Stimulated activated naive CD8-positive, alpha-beta T cell treated with anti-CD3 and anti-CD28 coated beads, Interleukin-15, amount 100 ng/mL, for 72 hours (primary cell): ENCODE results near the gene UQCR11.

ENCODE experiments used
- ATAC-seq: fragments of 150-1000 bp; cut with Tn5 transposase; 2 replicates; pipeline ENCODE4 v1.10.0; 2021; ENCODE audit warnings: mild to moderate bottlenecking, moderate library complexity
- DNase-seq, 2 donors: peaks; one replicate each; pipeline ENCODE4 v3.0.0; 2021 to 2022
- H3K27ac Mint-ChIP-seq, 2 donors: one replicate each; pipeline ENCODE4 v1.8.0; 2022; ENCODE audit warnings: mild to moderate bottlenecking in 2 of 2, mixed read lengths in 2 of 2, moderate library complexity in 2 of 2
- H3K27me3 Mint-ChIP-seq: one replicate; pipeline ENCODE4 v1.8.0; 2022; ENCODE audit warnings: mixed read lengths
- H3K4me1 Mint-ChIP-seq: one replicate; pipeline ENCODE4 v1.8.0; 2022; ENCODE audit warnings: mild to moderate bottlenecking, mixed read lengths
- H3K4me3 Mint-ChIP-seq, 2 donors: one replicate each; pipeline ENCODE4 v1.8.0; 2022; ENCODE audit warnings: mild to moderate bottlenecking in 2 of 2, mixed read lengths in 2 of 2, moderate library complexity in 1 of 2
- H3K9me3 Mint-ChIP-seq, 2 donors: one replicate each; pipeline ENCODE4 v1.8.0; 2022; ENCODE audit warnings: mixed read lengths in 2 of 2

The UQCR11 gene

GRCh38 chr19:1605236-1606137 is at the start of gene UQCR11:
Gene UQCR11 (minus strand): TSS chr19:1605462. CDS start chr19:1605409, 53 bp downstream.
- H3K4me1 Mint-ChIP-seq = peaks cover 68% of the 10 kb centered on the region
- H3K4me3 Mint-ChIP-seq = peak within 1 kb of the TSS; percentile 95 to 96
- H3K27me3 Mint-ChIP-seq = no peaks in the 10 kb centered on the region
- peak within 1 kb of the TSS; percentile 98 to 99 for H3K27ac Mint-ChIP-seq
- no peaks in the 10 kb centered on the region for H3K9me3 Mint-ChIP-seq
- DNase-seq (peak; percentile 91 to 95), ATAC-seq (peak; percentile 93)

DNA sequence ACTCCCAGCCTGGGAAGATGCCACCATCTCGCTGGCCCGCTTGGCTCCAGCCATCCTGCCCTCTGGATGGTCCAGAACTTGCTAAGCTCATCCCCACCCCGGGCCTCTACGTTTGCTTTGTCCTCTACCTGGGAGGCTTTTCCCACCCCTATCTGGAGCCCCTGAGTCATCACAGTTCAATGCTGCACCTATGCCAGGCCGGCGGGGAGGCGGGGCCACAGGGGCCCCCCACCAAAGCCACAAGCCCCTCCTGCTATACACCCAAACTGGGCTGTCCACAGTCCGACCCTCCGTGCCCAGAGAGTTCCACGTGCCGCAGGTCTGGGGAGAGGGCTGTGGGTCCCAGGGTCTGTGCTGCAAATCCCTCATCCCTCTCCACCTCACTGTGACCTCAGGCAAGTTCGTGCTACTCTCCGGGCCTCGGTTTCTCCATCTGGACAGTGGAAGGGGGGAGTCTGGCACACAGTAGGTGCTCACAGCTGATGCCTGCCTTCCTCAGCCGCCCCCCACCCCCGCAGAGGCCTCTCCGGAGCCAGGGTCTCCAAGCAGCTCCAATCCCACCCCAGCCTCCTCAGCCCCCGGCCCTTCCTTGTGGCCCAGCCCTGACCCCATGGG is 49.0 kb upstream of the UQCR11 start:
- no peaks in the 10 kb centered on the region for H3K9me3 Mint-ChIP-seq
- DNase-seq = no peak
- H3K27me3 Mint-ChIP-seq = peaks cover 5% of the 10 kb centered on the region
- peak overlapping the region in 1 of 2 donors; percentile 74 for H3K27ac Mint-ChIP-seq
- peaks cover 32% of the 10 kb centered on the region for H3K4me1 Mint-ChIP-seq
- peak overlapping the region; percentile 55 to 64 for H3K4me3 Mint-ChIP-seq
- no peak for ATAC-seq

DNA sequence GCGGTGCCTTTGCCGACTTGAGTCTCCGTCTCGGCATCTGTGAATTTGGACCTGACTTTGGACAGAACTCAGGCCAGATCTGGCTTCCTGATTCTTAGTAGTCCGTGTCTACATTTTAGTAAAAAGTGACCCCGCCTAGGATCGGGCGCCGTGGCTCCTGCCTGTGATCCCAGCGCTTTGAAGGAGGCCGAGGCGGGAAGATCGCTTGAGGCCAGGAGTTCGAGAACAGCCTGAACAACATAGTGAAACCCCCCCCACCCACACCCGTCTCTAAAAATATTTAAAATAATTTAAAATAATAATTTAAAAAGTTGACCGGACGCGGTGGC is 48.0 kb upstream of the UQCR11 start:
- ATAC-seq (no peak), DNase-seq (no peak)
- Mint-ChIP-seq H3K4me3 (peak overlapping the region; percentile 79 to 85), H3K27me3 (peaks cover 5% of the 10 kb centered on the region), H3K27ac (peak overlapping the region; percentile 88 to 98), H3K4me1 (peaks cover 39% of the 10 kb centered on the region), H3K9me3 (no peaks in the 10 kb centered on the region)

DNA sequence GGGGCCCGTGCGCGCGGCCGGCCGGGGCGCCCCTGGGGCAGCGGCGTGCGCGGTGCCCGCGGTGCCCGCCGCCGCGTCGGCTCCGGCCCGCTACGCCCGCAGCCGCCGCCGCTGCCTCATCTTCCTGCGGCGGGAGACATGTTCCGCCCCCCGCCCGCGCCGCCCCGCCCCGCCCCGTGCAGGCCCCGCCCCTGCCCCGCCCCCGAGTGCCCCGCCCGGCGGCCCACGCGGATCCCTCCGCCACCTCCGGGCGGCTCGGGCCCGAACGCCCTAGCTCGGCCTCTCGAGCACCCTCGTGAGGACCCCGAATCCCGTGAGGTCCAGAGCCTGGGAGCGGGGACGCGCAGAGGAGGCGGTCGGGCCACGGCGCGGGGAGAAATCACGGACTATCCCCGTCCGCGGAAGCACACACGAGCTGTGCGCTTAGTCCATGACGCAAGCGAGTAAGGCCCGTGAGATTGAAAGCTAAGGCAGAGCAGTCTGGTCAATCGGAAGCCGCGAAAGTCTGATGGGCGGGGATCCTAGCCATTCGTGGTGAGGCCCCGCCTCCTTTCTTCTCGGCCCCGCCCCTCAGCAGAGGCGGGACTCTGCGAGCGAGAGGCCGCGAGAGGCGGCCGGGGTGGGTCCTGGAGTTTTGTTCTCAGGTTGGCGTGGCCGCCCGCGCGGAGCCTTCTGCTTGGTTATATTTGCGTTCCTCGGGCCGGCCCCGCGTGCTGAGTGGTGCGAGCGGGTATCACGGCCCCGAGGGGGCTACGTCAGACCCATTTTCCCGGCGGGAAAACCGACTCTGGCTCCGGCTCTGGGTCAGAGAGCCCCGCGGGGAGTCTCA is 47.4 kb upstream of the UQCR11 start, which contains the start of gene TCF3:
Gene TCF3, minus strand, starts transcription at position 145 of the 829 bp plus-strand sequence. CDS start 2,367 bp downstream, outside the sequence.
- ATAC-seq (peak; percentile 88), DNase-seq (peak; percentile 99)
- Mint-ChIP-seq H3K27ac (peak within 1 kb of the TSS; percentile 96 to 98), H3K27me3 (peaks cover 5% of the 10 kb centered on the region), H3K9me3 (no peaks in the 10 kb centered on the region), H3K4me3 (peak within 1 kb of the TSS; percentile 94 to 97), H3K4me1 (peaks cover 44% of the 10 kb centered on the region)

DNA sequence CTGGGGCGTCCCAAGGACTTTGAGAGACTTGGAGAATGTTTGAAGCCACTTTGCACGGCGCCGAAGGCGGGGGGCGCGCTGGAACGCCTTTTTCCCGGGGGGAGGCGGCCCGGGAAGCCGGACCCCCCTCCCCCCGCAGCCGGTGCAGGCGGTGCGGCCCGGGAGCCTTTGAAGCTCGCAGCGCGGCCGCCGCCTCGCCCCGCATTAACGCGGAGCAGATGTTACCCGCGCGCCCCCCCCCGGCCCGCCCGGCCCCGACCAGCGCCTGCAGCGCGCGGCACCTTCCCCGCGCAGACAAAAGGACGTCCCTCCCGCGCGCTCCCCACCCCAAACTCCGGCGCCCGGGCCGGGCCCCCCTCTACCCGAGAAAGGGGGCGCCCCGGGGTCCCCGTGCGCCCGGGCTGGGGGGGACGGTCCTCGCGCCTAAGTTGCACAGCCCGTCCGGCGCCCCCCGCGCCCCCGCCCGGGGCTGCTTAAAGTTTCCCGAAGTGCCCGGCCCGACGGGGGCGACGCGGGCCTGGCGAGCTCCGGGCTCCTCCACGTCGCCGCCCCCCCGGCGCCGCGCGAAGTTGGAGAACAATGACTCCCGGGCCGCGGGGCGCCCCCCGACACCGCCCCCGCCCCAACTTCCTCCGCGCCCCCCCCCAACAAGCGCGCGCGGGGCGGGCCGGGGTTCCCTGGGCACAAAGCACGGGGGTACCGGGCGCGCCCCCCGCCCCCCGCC is 46.5 kb upstream of the UQCR11 start:
- ATAC-seq = peak; percentile 7

GRCh38 chr19:1650650-1651567 is 45.6 kb upstream of the UQCR11 start:
- peak overlapping the region; percentile 96 to 98 for H3K27ac Mint-ChIP-seq
- ATAC-seq (peak; percentile 7), DNase-seq (peak; percentile 74 to 76)
- peaks cover 44% of the 10 kb centered on the region for H3K4me1 Mint-ChIP-seq
- peak overlapping the region; percentile 94 to 97 for H3K4me3 Mint-ChIP-seq
- H3K9me3 Mint-ChIP-seq = no peaks in the 10 kb centered on the region
- no peaks in the 10 kb centered on the region for H3K27me3 Mint-ChIP-seq

More for the DNA sequence above, 46.5 kb upstream of the UQCR11 start:
- H3K9me3 Mint-ChIP-seq = no peaks in the 10 kb centered on the region
- H3K4me3 Mint-ChIP-seq = peak overlapping the region; percentile 94 to 97
- H3K4me1 Mint-ChIP-seq = peaks cover 44% of the 10 kb centered on the region
- peaks cover 2% of the 10 kb centered on the region for H3K27me3 Mint-ChIP-seq
- peak; percentile 52 to 63 for DNase-seq
- peak overlapping the region; percentile 96 to 98 for H3K27ac Mint-ChIP-seq

DNA sequence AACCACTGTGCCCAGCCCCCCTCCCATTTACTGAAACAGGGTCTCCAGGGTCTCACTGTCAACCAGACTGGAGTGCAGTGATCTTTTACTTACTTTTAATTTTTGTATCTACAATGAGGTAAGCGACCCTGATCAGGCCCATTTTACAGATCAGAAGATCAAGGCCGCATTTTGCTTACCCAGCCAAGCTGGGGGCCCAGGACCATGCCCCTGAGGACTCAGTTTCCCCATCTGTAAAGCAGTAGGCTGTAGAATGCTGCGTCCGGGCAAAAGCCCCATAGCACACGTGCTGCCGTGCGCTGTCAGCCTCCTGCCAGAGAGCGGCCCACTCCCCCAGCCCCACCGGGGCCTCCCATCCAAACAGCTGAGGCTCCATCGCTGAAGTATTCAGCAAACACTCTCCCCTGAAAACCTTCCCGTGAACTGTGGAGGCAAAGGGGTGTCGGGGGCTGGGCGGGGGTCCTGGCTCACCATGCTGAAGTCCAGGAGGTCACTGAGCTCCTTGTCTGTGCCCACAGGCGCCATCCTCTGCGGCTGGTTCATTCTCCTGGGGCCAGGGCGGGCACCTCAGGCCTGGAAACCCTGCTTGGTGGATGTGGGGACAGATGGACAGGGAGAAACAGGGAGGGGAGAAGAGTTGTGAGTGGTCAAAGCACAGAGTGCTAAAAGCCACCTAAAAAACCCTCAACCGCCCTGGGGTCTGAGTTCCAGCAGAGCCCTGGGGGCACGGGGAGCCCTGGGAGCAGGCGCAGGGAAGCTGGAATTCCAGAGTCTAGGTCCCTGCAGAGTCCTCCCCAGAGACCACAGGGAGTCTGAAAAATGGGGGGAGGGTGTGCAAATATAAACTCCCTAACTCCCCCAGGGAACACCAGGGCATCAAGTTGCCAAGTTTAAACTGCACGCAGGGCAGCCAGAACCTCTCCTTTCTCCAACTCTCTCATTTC is 44.7 kb upstream of the UQCR11 start:
- Mint-ChIP-seq H3K27me3 (no peaks in the 10 kb centered on the region), H3K27ac (peak overlapping the region in 1 of 2 donors; percentile 98), H3K4me1 (peaks cover 50% of the 10 kb centered on the region), H3K9me3 (no peaks in the 10 kb centered on the region), H3K4me3 (peak overlapping the region; percentile 94 to 97)
- ATAC-seq (no peak), DNase-seq (no peak)

DNA sequence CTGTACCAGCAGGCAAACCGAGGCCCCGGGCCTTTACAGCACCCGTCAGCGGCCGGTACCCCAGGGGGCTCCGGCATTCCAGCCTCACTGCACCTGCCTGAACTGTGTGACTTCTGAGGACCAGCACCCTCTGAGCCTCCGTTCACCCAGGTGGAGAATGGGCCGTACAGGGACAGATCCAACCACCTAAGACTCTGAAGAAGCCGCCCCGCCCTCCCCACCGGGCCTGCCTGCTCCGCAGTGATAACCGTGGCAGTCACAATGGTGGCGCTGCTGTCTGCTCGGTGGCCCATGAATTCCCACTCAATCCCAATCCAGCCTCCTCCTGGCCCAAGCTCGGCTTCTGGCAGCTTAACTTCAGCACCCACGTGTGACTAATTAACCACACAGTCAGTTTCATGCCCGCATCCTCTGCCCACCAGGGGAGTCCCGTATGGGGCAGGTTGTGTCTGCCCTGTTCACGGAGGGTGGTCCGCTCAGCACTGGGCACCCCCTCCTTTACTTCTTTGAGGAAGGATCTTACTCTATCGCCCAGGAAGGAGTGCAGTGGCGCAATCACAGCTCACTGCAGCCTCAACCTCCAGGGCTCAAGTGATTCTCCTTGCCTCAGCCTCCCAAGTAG is 43.8 kb upstream of the UQCR11 start:
- DNase-seq = peak in 1 of 2 donors; percentile 53
- H3K4me1 Mint-ChIP-seq = peaks cover 42% of the 10 kb centered on the region
- H3K9me3 Mint-ChIP-seq = no peaks in the 10 kb centered on the region
- H3K4me3 Mint-ChIP-seq = peak overlapping the region; percentile 56 to 57
- peak overlapping the region in 1 of 2 donors; percentile 76 for H3K27ac Mint-ChIP-seq
- no peak for ATAC-seq
- no peaks in the 10 kb centered on the region for H3K27me3 Mint-ChIP-seq

- H3K27me3 Mint-ChIP-seq = no peaks in the 10 kb centered on the region
- H3K4me3 Mint-ChIP-seq = no peak overlapping the region
- ATAC-seq = no peak
- peaks cover 40% of the 10 kb centered on the region for H3K4me1 Mint-ChIP-seq
- DNase-seq = no peak
- H3K27ac Mint-ChIP-seq = no peak overlapping the region
- no peaks in the 10 kb centered on the region for H3K9me3 Mint-ChIP-seq
Measured at GRCh38 chr19:1648459-1648849, 43.2 kb upstream of the UQCR11 start.

DNA sequence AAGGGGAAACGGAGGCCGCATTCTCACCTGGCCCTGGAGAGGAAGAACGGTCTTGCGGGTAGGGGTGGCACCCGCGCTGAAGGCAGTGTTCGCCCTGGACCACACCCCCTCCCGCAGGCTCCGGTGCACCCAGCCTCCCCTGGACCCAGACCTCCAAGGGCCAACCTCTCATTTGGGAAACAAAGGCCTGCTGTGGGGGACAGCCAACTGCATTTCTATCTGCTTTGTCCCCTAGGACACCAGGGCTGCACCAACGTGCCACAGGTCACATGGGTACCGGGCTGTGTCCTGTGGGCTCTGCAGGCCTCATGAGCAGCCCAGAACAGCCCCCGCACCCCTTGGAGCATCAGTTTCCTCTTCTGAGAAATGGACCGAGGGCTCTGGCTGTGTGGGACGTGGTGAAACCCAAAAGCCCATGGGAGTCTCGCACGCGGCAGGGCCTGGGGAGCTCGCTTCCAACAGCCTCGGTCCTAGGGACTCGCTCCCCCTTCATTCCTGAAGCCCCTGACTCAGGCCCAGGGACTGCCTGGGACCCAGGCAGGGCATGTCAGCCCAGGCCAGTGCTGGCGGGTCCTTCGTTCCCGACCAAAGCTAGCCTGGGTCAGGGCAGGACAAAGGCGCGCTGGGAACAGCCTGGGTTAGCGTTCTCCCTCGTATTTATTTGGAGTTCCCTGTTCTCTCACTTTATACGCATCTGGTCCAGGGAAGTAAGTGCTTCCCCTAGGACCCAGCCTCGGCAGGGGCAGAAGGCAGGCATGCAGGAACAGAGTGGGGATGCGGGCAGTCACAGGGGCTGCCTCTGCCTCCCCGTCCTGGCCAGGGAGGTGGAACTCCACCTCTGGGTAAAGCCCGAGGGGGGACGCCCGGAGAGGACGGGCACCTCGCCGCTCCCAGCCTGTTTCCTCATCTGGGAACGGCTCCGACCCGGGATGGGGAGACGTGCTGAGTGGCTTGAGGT is 42.5 kb upstream of the UQCR11 start:
- no peaks in the 10 kb centered on the region for H3K27me3 Mint-ChIP-seq
- DNase-seq (no peak), ATAC-seq (no peak)
- peaks cover 40% of the 10 kb centered on the region for H3K4me1 Mint-ChIP-seq
- no peak overlapping the region for H3K27ac Mint-ChIP-seq
- no peaks in the 10 kb centered on the region for H3K9me3 Mint-ChIP-seq
- no peak overlapping the region for H3K4me3 Mint-ChIP-seq

DNA sequence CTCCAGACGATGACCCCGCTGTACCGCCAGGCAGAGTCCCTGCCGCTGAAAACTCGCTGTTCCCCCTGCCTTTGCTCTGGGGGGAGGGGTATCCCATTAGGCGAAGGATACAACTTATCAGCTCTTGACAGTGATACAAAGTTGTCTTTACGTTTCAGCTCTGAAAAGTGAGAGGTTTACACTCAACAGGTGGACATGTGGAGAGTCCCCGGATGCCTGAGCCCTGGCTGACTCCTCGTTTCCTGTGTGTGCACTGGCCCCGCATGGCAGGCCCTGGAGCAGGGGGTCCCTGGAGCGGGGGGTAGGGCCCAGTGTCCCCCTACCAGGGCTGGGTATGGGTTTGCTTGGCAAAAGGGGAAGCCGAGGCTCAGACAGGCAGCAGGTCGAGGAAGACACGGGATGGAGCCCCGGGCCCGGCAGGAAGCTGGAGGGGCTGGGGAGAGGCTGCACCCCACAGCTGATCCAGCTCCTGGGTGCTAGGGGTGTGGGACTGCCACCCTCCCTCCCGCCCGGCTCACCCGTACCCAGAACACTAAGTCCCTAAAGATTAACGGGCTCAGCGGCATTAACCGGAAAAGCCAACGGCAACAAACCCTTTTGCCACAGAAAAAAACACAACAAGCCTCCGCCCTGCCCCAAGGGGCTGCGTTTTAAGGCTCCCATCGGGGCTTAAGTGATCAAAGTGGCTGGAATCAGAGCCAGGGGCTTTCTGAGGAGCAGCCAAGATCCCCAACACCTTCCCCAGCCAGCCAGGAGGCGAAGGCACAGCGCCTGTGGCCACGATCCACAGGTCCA is 41.6 kb upstream of the UQCR11 start:
- Mint-ChIP-seq H3K4me1 (peaks cover 40% of the 10 kb centered on the region), H3K9me3 (no peaks in the 10 kb centered on the region), H3K27me3 (no peaks in the 10 kb centered on the region), H3K27ac (no peak overlapping the region), H3K4me3 (no peak overlapping the region)
- ATAC-seq (no peak), DNase-seq (no peak)
